HG03442 (cell line): ENCODE data around the gene PEX11G.

Experiments
- ATAC-seq: cut with Tn5 transposase; IDR thresholded peaks from one replicate; pipeline ENCODE4 v1.9.1; 2021; ENCODE audit warnings: mild to moderate bottlenecking, moderate library complexity; ENCODE audit not compliant: unreplicated experiment

The PEX11G gene

DNA sequence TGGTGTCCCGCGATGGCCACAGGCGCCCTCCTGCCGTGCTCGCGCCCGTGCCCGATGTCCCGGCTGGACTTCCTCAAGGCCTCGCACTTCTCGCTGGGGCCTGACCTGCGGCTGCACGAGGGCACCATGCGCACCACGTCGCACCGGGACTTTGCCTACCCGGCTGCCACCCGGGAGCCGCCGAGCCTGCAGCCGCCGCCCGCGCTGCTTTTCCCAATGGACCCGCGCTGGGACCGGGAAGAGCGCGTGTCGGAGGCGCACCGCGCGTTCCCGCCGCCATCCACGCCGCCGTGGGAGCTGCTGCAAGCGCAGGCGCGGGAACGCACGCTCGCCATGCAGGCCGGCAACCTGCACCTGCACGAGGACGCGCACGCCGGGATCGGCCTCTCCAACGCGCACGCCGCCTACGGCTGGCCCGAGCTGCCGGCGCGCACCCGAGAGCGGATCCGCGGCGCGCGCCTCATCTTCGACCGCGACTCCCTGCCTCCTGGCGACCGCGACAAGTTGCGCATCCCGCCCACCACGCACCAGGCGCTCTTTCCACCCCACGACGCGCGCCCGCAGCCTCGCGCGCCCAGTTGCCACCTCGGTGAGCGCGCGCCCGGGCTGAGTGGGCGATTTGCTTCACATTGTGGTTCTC is 12.1 kb upstream of the PEX11G start:
- ATAC-seq: no peak

DNA sequence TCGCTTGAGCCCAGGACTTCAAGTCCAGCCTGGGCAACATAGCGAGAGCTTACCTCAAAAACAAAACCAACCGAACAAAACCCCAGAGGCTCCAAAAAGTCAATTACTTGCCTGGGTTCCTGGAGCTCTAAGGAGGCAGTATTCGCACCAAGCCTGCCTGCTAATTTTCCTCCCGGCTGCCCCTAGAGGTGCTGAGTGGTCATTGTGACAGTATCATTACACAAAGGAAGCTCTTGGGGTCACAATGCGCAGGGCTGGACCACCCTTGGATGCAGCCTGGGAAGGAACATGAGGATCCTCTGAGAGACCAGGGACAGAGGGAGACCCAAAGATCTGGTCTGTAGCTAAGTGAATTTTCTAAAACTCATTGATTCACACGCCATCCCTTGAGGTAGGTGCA is 8.5 kb upstream of the PEX11G start:
- ATAC-seq: no peak

DNA sequence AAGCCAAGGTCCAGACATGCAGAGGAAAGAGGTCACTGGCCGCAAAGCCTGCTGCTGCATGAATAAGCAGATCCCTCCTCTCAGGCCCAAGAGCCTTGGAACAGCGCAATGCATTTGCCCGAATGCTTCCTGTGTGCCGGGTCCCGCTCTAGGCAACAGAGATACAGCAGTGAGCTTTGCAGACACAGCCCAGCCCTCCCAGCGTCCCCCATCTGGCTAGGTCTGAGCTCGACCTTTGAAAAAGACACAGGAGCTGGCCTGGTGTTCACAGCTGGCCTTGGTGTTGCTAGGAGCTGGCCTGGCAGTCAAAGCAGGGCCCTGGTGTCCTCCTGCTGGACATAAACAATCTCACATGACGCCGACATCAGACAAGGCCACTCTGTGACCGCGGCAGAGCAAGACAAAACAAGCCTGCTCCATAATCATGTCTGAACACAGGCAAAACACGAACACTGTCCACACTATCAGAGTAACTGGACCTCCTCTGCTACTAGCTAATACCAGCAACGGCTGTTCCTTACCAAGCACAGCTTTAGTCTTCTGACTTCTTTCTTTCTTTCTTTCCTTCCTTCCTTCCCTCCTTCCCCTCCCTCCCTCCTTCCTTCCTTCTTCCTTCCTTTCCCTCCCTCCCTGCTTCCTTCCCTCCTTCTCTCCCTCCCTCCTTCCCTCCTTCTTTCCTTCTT is 5.7 kb upstream of the PEX11G start:
- no peak for ATAC-seq

DNA sequence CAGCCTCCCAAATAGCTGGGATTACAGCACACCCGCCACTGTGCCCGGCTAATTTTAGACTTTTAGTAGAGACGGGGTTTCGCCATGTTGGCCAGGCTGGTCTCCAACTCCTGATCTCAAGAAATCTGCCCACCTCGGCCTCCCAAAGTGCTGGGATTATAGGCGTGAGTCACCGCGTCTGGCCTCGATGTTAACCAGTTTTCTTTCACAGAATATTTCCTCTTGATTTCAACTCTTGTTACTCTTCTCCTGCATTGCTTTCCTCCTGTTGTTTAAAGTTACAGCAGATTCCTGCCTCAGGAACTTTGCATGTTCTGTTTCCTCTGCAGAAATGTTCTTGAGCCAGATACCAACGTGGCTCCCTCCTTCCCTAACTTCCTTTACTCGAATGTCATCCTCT is 3.7 kb upstream of the PEX11G start:
- no peak for ATAC-seq

DNA sequence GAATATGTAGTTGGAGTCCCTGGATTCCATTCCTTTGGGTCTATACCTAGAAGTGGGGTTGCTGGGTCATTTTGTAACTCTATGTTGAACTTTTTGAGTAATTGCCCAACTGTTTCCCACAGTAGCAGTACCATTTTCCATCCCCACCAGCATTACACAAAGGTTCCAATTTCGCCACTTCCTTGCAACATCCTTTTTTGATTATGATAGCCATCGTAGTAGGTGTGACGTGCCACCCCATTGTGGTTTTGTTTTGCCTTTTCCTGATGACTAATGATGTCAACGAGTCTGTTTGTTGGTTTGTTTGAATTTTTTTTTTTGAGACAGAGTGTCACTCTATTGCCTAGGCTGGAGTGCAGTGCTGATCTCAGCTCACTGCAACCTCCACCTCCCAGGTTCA is 3.3 kb upstream of the PEX11G start:
- no peak for ATAC-seq

DNA sequence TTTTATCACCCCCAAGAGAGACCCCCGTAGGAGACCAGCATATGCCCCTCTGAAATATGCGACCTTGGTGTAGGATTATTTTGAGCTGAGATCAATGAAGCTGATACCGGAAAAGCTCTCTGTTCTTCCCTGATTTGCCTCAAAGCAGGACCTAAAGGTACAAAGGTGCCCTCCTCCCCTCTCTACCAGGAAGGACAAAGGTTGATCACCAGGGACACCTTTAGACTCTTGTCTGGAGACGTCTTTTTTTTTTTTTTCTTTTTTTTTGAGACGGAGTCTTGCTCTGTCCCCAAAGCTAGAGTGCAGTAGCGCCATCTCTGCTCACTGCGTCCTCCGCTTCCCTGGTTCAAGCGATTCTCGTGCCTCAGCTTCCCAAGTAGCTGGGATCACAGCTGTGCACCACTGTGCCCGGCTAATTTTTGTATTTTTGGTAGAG is 792 bp upstream of the PEX11G start:
- ATAC-seq: no peak

DNA sequence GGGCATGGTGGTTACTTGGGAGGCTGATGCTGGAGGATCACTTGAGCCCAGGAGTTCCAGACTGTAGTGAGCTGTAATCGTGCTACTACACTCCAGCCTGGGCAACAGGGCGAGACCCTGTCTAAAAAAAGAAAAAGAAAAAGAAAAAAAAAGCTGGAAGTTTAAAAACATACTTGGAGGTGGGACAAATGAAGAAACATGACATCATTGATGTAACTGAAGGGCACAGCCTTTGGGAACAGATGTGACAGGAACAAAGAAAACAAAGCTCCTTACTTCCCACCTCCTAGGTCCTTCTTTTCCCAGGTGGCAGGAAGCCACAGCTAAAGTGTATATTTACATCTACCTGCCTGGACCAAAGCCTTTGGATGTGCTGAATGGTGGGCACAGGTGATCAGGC is 1.9 kb downstream of the PEX11G start:
- ATAC-seq: no peak

DNA sequence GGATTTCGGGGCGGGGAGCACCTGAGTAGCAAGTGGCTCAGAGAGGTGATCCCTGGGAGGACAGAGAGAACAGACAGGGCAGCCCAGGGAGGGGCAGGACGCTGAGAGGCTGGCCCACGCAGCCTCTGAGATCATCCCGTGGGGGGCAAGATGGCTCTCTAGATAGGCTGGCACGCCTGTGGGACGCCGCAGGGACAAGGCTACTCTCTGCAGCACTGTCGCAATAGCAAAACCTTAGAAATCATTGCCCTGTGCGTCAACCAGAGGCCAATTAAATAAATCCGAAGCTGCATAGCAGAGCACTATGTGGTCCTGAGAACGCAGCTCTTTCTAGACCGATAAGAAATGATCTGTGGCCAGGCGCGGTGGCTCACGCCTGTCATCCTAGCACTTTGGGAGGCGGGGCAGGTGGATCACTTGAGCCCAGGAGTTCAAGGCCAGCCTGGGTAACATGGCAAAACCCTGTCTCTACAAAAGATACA is 5.1 kb downstream of the PEX11G start:
- no peak for ATAC-seq

DNA sequence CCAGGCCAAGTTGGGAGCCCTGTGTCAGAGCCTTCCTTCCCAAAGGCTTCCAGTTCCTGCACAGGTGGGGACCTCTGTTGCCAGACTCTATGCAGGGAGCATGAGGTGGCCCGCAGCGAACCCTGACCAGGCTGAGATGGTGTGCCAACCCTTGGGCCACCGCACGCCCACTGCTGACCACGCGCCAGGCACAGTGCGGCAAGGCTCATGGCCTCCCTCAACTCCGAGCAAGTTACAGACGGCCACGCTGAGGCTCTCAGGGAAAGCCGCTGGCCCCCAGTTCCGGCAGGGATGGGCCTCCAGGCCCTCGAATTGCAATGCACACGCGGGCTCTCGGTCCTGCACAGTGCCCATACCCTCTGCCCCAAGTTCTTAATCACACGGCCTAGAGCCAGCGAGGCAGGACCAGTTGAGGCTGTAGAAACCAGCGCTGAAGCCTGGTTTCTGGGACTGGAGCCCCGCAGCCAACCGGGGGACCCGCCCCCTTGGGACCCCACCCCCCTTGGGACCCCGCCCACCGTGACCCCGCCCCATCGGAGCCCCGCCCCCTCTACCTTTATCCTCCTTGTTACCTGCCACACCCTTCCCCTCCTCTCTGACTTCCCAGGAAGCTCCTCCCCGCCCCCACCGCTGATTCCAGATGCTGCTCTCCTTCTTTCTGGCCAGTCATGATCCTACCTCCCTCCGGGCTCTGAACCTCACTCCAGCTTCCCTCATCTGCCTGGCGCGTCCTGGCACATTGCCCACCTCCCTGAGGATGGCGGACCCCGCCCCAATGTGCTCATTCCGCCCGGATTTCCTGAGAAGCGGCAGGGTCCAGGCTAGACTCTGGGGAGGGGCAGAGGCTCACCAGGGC is 6.0 kb downstream of the PEX11G start:
- ATAC-seq: no peak

DNA sequence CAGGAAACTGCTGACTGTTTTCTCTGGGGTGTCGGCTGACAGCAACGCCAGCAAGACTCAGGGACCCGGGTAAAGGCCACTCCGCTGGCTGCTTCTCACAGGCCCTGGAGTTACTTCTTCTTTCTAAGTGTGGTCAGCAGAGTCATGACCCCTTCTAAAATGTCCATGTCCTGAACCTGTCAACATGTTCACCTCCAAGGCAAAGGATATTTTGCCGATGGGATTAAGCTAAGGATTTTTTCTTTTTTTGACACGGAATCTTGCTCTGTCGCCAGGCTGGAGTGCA is 7.9 kb downstream of the PEX11G start:
- ATAC-seq: no peak

DNA sequence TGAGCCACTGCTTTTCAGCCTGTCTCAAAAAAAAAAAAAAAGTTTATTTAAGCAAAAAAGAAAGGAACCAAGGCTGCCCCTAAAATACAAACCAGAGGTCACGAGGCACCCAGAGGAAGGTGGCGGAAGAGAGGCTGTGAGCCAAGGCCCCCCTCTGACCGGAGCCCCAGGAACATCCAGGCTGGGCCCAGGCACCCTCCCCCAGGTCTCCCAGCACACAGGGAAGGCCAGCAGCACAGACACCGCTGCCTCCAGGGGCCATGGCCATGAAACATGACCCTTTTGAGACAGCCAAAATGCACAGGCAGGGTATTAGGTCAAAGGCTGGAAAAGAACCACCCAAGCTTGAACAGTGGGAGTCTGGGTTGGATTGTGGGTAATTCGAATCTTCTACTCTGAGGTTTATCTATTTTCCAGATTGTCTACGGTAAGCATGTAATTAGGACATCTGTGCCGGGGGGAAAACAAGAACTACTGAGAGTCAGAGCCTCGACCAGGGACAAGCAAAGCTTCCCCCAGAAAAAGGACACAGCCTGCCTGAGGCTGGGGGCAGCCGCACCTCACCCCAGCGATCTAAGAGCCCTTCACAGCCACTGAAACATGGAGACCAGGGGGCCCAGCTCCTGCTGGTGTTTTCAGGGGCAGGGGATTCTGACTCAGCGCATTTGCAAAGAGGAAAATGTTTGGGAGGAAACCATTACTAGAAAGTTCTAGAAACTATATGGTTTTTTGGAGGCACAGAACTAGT is 8.4 kb downstream of the PEX11G start:
- no peak for ATAC-seq

DNA sequence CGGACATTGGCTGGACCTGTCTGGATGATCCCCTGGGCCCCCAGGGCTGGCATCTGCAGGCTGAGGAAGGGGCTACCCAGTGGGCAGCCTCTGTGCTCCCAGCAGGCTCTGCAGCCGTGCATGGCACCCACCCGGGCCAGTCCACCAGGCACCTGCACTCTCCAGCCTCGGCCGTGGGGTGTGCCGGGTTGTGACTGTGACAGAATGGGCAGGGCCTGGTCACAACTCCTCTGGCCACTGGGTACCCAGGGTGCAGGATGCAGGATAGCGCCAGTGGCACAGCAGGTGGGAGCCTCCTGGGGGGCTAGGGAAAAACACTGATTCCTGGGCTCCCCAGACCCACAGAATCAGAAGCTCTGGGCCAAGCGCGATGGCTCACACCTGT is 10.0 kb downstream of the PEX11G start:
- ATAC-seq: no peak

DNA sequence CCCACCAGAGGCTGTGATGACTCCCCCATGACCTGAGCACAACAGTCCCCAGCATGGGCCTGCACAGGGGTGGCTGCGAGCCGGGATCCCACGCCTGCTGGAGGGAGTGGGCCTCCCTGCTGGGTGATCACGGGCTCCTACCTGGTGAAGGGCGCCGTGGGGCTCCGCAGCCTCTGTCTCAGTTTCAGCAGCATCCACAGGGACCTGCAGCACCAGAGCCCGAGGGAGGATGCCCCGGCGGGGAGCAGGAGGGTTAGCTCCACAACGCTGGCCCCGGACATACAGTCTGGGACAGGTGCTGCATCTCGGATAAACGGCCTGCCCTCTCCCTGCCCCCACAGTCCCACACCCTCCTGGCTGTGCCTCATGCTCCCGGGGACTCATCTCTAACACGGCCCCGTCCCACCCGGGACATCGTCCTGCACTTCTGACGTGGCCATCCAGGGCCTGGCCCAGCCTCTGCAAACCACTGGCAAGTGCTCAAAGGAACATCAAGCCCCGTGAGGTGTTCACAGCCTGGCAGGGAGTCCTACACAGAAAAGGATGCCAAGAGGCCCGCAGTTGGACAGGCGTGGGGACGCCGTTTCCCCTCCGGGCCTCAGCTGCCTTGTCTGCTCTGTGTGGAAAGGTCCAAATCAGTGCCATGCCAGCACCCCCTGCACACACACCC is 10.5 kb downstream of the PEX11G start:
- no peak for ATAC-seq

DNA sequence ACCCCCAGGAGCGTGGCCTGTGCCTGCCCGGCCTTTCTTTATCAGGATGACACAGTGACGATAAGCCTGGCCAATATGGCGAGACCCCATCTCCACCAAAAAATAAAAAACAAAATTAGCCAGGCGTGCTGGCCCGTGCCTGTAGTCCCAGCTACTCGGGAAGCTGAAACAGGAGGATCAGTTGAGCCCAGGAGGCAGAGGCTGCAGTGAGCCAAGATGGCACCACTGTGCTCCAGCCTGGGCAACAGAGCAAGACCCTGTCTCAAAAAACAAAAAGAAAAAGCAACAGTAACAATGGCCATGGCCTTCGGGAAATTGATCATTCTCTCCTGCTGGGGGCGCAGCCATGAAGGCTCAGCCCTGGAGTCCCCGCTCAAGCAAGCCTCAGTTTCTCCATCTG is 11.1 kb downstream of the PEX11G start:
- ATAC-seq: no peak

DNA sequence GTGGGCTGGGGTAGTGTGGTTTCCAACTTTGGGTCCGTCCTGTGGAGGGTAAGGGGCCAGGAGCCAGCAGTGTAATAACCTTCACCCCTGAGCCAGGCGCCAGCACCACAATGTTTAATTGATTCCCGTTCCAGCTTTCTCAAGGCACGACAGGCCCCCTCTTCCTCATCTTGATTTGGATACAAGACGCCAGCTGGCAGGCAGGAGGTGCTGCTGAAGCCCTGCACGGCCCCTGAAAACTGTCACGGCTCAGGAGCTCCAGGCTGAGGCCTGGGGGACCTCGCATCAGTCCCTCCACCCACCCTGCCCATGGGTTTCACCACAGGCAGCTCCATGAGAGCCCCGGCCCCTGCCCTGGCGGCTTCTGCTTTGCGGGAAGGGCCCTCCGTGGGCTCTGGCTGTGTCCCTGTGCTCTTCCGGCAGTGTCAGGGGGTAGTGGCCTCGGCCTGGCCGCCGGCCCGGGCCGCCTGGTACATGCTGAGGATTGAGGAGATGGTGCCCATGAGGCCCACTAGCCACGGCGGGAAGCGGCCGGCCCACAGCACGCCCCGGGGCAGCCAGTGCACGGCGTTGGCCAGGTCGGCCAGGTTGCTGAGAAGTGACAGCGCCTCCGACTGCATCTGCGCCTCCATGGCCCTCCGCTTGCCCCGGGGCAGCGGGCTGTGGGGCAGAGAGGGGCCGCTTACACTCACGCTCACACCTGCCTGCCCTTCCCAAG is 11.9 kb downstream of the PEX11G start:
- no peak for ATAC-seq

DNA sequence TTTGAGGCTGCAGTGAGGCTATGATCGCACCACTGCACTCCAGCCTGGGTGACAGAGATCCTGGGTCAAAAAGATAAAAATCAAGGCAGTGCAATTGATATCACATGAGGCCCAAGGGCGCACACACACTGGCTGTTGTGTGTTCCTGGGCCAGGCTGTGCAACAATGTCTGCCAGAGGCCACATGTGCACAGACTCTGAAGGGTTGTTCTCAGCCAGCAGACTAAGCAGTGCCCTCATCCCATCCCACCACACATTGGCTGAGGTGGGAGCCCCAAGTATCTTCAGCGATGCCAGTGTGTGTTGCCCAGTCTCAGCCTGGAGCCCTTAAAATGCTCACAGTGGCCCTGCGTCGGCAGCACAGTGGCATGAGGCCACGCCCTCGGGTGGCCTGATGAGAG is 12.6 kb downstream of the PEX11G start:
- ATAC-seq: no peak

DNA sequence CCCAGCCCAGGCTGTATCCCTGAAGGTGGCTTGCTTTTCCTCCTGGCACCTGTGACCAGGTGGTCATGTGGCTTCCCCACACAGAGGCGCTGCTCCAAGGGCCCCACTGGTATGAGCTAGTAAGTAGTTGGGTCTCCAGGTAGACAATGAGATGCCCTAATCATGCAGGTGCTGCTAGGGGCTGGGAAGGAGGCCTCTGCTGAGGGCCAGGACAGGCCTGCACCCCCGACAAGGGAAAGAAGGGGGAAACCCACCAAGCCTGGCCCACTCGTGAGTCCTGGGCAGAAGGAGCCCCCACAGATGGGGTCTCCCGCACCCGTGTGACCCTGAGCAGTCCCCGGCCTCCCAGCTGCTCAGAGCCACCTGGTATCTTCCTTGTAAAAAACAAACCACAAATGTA is 13.2 kb downstream of the PEX11G start:
- no peak for ATAC-seq

DNA sequence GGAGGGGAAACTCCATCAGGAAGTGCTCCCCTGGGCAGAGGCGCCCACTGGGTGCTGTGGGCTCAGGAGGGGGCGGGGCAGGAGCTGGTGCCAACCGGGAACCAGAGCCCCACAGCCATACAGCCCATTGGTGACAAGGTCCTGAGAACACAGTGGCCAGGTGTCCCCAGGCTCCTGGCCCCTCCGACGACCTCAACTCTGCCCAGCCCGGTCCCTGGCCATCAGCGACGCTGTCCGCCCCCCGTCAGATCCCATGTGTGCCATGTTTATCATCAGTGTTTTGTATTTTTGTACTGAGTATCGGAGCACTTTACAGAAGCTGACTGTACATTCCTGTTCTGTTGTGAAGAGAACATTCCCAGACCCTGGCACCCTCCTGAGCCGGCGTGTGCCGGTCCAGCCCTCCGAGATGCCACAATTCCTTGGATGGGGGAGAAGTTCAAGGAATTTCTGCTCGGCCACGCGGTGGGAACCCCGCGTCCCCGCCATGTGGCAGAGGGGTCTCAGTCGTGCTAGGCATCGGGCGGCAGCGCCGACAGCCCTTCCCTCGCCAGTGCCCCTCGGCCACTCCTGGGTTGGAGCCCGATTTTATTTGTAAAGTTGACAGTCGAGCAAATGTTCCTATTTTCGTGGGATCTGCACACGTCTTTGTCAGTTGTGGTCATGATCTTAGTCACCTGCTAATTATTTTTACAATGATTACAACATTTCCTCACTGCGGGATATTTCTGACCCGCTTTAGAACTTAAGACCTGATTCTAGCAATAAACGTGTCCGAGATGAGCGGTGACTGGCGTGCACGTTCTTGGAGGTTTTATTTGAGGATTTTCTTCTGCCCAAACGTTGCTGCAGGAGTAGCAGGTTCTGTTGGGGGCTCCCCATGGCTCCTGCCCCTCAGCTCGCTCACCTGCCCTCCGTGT is 16.9 kb downstream of the PEX11G start:
- no peak for ATAC-seq
